HS-5 (cell line): ENCODE measurements around the gene LAYN.
A peak's percentile ranks its signal among the peaks of the same experiment; 100 is the strongest.

ENCODE experiments used
- DNase-seq: peaks from one replicate; pipeline ENCODE4 v3.0.0-alpha.2; 2012; ENCODE audit warnings: low read depth

LAYN gene

GRCh38 chr11:111540114-111540936 lies at the start of gene LAYN:
LAYN (plus strand) TSS chr11:111540720; CDS start chr11:111540844, 124 bp downstream.
- DNase-seq: no peak

DNA sequence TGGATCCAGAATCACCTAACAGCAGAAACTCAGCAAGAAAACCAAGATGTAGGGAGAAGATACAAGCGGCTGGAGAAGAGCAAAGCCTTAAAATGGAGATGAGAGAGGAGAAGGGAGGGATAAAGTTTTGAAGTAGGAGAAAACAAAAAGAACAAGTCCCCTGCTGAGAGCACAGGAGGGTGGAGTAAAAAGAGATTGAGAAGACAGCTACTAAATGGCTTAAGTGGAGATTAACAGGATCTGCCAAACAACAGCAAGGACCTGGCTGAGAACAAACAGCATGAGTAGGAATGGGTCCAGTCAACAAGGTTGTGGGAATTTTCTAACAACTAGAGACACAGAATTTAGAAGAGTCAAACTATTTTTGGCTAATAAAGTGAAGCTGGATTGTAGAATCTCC lies 46.5 kb upstream of the LAYN start:
- no peak for DNase-seq

GRCh38 chr11:111499483-111499882 lies 41.0 kb upstream of the LAYN start:
- no peak for DNase-seq

GRCh38 chr11:111500481-111500880 lies 40.0 kb upstream of the LAYN start:
- DNase-seq: no peak

GRCh38 chr11:111502611-111503010 lies 37.9 kb upstream of the LAYN start:
- no peak for DNase-seq

GRCh38 chr11:111510311-111510710 lies 30.2 kb upstream of the LAYN start:
- DNase-seq: no peak

GRCh38 chr11:111512296-111513239 lies 28.0 kb upstream of the LAYN start, which contains the start of gene BTG4:
BTG4 (minus strand) TSS chr11:111512386; CDS start chr11:111498776, 13,610 bp downstream.
- no peak for DNase-seq

GRCh38 chr11:111513240-111513605 lies 27.3 kb upstream of the LAYN start:
- DNase-seq: no peak

DNA sequence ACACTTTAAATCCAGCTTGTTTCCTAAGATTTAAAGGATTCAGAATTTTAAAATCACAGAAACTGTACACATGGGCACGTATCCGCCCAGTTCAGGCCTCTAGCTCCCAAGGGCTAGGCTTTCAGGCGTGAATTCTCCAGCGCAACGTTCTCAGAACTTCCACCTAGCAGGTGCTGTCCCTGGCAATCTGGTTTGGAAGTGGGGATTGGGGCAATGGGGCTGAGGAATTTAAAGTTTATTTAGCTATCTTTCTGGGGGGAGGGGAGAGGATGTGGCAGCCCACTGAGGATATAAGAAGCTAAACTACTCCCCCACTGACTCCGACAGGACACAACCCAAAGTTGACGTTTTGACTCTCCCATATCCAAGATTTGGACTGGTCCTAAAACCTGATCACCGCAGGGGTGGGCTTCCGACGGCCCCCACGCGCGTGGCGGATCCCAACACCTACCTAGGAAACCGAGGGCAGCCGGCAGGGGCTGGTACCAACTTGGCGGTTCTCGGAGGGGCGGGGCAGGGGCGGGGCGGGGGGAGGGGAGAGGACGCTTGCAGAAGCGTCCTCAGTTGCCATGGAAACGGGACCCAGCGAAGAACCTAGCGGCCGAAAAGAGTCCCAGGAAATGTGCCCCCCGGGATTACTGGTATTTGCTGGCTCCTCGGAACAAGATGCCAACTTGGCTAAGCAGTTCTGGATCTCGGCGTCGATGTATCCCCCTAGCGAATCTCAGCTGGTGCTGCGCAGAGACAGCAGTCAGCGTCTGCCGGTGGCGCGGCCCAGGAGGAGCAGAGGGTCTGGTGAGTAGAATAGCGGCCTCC lies 26.1 kb upstream of the LAYN start, which contains the start of gene HOATZ:
TSS of gene HOATZ (plus strand) at position 563 of the 816 bp plus-strand sequence. CDS start at position 570, 7 bp downstream.
- no peak for DNase-seq

GRCh38 chr11:111515591-111515990 lies 24.9 kb upstream of the LAYN start:
- DNase-seq: no peak

DNA sequence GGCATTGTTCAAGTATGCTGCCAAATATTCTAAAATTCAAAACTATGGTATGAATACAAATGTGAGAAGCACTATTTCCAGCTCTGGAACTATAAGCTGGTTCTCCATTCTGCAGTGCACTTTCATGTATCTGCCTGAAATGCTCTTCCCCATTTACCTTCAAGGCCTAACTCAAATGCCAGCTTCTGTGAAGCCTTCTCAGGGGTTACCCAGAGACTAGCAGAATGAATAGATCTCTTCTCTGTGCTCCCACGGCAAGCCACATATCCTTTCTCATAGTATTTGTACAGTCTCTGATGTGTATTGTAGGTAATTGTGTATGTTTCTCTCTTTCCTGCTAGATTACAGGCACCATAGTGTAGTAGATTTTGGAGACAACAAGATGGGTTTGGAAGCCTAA lies 21.9 kb upstream of the LAYN start:
- no peak for DNase-seq

- no peak for DNase-seq
Measured at GRCh38 chr11:111520560-111520959, 20.0 kb upstream of the LAYN start.

DNA sequence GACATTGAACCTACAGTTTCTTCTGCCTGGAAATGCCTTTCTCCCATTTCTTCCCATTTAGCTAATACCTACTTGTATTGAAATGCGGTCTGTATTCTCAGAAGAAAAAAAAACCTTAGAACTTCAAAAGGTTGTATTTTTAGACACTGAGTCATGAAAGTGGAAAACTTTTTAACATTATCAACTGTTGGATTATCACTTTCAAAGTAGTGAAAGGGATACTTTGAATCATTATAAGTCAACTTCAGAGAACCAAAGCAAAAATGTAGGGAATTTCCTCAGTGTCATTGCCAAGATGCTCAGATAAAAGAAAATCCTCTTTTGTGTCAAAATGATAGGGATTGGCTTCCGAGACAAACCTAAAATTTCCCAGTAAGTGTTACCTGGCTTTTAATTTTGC lies 19.4 kb upstream of the LAYN start:
- no peak for DNase-seq

DNA sequence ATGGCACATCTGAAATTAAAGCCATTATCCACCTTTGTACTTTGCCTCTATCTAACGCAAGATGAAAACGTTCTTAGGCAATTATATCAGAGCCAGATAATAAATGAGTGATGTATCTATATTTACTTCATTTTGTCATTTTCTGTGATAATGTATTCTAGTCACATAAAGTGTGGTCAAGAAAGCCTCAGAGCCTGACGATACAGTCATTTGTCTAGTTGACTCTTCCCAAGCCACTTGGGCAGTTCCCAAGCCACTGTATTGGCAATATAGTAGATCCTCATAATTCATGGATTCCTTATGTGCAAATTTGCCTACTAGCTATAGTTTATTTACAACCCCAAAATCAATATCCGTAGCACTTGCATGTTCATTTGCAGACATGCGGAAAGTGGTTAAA lies 18.1 kb upstream of the LAYN start:
- DNase-seq: no peak

DNA sequence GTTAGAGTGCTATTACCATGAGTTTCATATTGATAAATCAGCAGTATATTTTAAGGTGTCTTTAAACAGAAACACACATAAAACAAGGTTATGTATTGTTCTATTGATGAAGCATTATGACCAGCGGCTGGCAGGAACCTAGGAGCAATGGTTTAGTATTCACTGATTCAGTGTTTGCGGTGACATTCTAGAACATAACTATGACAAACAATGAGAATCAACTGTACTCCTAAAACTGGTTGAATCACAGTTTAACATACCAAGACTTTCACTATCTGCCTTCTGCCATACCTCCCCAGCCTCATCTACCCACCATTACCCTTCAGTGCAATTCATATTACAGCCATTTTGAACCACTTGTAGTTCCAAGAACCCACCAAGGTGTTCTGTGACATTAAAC lies 17.2 kb upstream of the LAYN start:
- DNase-seq: no peak

- no peak for DNase-seq
Measured at GRCh38 chr11:111524056-111524455, 16.5 kb upstream of the LAYN start.

- DNase-seq: no peak
Measured at GRCh38 chr11:111525456-111525855, 15.1 kb upstream of the LAYN start.

DNA sequence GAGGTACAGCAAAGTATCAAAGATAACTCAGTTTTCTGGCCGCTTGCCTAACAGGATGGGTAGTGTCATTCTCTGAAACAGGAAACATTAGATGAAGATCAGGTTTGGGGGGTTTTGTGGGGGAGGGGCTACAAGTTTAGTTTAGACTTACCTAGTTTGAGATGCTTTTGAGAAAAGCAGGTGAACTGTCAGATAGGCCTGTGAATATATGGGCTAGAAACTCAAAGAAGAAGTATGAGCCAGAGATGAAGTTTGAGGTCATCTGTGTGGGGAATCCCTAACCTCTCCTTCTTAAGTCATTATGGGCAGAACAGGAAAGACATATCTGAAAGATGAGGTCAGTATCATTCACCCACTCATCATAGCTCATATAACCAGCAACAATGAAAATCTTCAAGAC lies 14.0 kb upstream of the LAYN start:
- peak; percentile 73 for DNase-seq

- DNase-seq: no peak
Measured at GRCh38 chr11:111527279-111527678, 13.2 kb upstream of the LAYN start.

- no peak for DNase-seq
Measured at GRCh38 chr11:111528557-111528956, 12.0 kb upstream of the LAYN start.

- no peak for DNase-seq
Measured at GRCh38 chr11:111530091-111530490, 10.4 kb upstream of the LAYN start.

DNA sequence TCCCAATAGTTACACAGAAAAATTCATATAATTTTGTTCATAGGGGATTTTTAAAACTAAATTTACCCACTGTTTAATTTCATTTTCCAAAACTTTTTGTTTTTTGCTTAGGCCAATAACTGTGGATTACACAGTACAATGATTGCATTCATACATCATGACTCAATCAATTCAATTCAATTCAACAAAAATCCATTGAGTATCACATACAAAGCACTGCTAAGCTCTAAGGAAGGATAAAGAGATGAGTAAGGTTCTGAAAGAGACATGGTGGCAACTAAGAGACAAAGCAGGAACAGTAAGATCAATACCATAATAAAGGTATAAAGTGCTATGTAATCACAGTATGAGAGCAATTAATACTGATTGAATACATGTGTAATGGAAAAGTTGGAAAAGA lies 9.4 kb upstream of the LAYN start:
- DNase-seq: no peak
